GM19328 (cell line): ENCODE measurements around the gene CUX1.
"Not testable (repeated sequence)": the region's sequence is repeated elsewhere in the genome, so short reads cannot be mapped to it uniquely, and the experiment has no call there.

Experiments
- ATAC-seq: cut with Tn5 transposase; IDR thresholded peaks from one replicate; pipeline ENCODE4 v1.9.1; 2021; ENCODE audit warnings: mild to moderate bottlenecking, moderate library complexity; ENCODE audit not compliant: unreplicated experiment

CUX1 gene

GRCh38 chr7:101817471-101818286, at the start of gene CUX1:
CUX1 (plus strand) TSS chr7:101817626; CDS start chr7:101817640, 14 bp downstream.
- no peak for ATAC-seq

- ATAC-seq, result no peak
These were observed 49.1 kb upstream of the CUX1 start for GRCh38 chr7:101768280-101768679.

GRCh38 chr7:101770466-101770865, 47.0 kb upstream of the CUX1 start:
- no peak for ATAC-seq

GRCh38 chr7:101772508-101773211, 44.8 kb upstream of the CUX1 start:
- no peak for ATAC-seq

- ATAC-seq, result no peak
These were observed 42.2 kb upstream of the CUX1 start for GRCh38 chr7:101775181-101775580.

- ATAC-seq, result no peak
These were observed 39.3 kb upstream of the CUX1 start for GRCh38 chr7:101778026-101778580.

GRCh38 chr7:101779267-101779666, 38.2 kb upstream of the CUX1 start:
- ATAC-seq, result no peak

- ATAC-seq, result no peak
These were observed 37.1 kb upstream of the CUX1 start for GRCh38 chr7:101780281-101780680.

GRCh38 chr7:101781439-101781838, 36.0 kb upstream of the CUX1 start:
- ATAC-seq, result no peak

GRCh38 chr7:101782476-101782875, 35.0 kb upstream of the CUX1 start:
- no peak for ATAC-seq

- ATAC-seq, result no peak
These were observed 34.5 kb upstream of the CUX1 start for GRCh38 chr7:101782896-101783295.

- ATAC-seq, result no peak
These were observed 33.8 kb upstream of the CUX1 start for GRCh38 chr7:101783381-101784181.

- no peak for ATAC-seq
These were observed 32.9 kb upstream of the CUX1 start for GRCh38 chr7:101784292-101785127.

- no peak for ATAC-seq
These were observed 29.6 kb upstream of the CUX1 start for GRCh38 chr7:101787864-101788263.

GRCh38 chr7:101788517-101788916, 28.9 kb upstream of the CUX1 start:
- no peak for ATAC-seq

- ATAC-seq, result no peak
These were observed 26.7 kb upstream of the CUX1 start for GRCh38 chr7:101790566-101791293.

- ATAC-seq, result no peak
These were observed 25.3 kb upstream of the CUX1 start for GRCh38 chr7:101792051-101792681.

- not testable (repeated sequence) for ATAC-seq
These were observed 24.7 kb upstream of the CUX1 start for GRCh38 chr7:101792682-101793071.

- no peak for ATAC-seq
These were observed 22.0 kb upstream of the CUX1 start for GRCh38 chr7:101795461-101795860.
